ENCODE data around the gene CCR2.

DNA sequence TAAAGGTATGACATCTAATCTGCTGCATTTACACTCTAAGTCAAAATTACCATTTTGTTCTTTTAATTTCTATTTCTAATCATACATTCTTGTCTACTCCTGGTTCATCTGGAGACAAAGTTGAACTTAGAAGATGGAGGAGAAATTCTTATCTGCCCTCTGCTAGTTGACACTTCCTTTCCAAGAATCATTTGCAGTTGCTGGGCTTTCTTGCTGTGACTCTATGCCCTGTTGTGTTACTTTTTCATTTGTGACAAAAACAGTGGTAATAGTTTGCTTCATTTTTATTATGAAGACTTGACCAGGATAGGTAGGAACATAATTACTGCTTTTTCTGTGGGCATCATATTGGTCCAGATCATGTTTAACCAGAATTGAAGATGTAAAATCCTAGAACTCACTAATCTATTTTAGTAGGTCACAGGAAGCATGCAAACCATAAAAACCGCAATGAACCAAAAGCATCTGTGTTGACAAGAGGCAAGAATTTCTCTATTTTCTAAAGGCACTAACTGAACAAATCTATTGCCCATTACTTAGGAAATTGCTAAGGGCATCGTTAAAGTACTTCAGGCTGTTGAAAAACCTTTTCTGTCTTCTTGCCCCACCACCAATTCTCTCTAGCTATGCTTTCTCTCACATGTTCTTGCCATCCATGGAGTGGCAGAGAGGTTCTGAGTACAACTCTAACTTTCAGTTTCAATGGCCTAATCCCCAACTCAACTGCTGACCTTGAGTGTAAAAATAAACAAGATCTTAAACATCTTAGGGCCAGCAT lies 4.2 kb upstream of the CCR2 start:
- TF ChIP-seq POLR2AphosphoS5 (IDR thresholded peaks at IDR 0.05; ENCODE audit: borderline replicate concordance, low read depth, low read length) (no peak), EZH2 (IDR thresholded peaks at IDR 0.05) (no peak), FOXP2 (optimal IDR thresholded peaks at IDR 0.05; ENCODE audit: control extremely low read depth, extremely low read length, insufficient read depth) (no peak)

All from SK-N-MC (cell line).